Endothelial cell of umbilical vein (primary cell): ENCODE measurements around the gene RELCH. TPM values are rescaled to one million over a fixed set of nuclear protein-coding genes. Genes with fewer than 3 reads are reported as not detected.

Experiments used
- BruUV-seq: library from RNA; stranded (reverse); fragments of 400-500 nt; replicated peaks from 2 replicates; lab custom pipeline; 2021; lab: Mats Ljungman, UMichigan
- CTCF ChIA-PET: fragments of 300-600, 350-600 bp; sonication (Branson Sonifier 250); formaldehyde crosslinking; loops from one replicate; lab custom pipeline; 2021; ENCODE audit warnings: antibody characterized with exemption, inconsistent platforms; lab: Charles Lee
- POLR2A ChIA-PET: fragments of 300-600, 350-600 bp; sonication (Branson Sonifier 250); formaldehyde crosslinking; loops from one replicate; lab custom pipeline; 2021; ENCODE audit warnings: antibody characterized with exemption, inconsistent platforms; lab: Charles Lee
- DNase-seq: peaks from one replicate; pipeline ENCODE4 v3.0.0-alpha.2; 2011; ENCODE audit warnings: low read depth, low spot score
- FAIRE-seq: peaks from 2 replicates; lab custom pipeline; 2011; peaks lifted over from hg19 to GRCh38; lab: Jason Lieb, UNC
- H2AFZ ChIP-seq: 2 replicates; pipeline ENCODE4 v1.6.0; 2012; ENCODE audit warnings: low read depth, low read length, control low read depth, inconsistent platforms
- H3K27ac ChIP-seq: 2 replicates; pipeline ENCODE4 v1.5.1; 2011; ENCODE audit warnings: low read depth, mild to moderate bottlenecking, control low read depth, low read length, moderate library complexity; ENCODE audit not compliant: insufficient read depth
- H3K27me3 ChIP-seq, 2 experiments: 2 replicates each; pipeline versions ENCODE4 v1.6.0 to v1.6.1; 2011; ENCODE audit warnings: low read length in 2 of 2, mixed read lengths in 1 of 2; ENCODE audit not compliant: control insufficient read depth in 2 of 2, insufficient read depth in 2 of 2
- H3K36me3 ChIP-seq, 2 experiments: 2 replicates in 1 of 2; 3 replicates in 1 of 2; pipeline ENCODE4 v1.5.1; 2011; ENCODE audit warnings: low read length in 2 of 2, mild to moderate bottlenecking in 1 of 2, moderate library complexity in 1 of 2; ENCODE audit not compliant: control insufficient read depth in 2 of 2, insufficient read depth in 2 of 2; ENCODE audit errors: extremely low read depth in 1 of 2
- H3K4me1 ChIP-seq: 3 replicates; pipeline ENCODE4 v1.5.1; 2011; ENCODE audit warnings: mild to moderate bottlenecking, low read length; ENCODE audit not compliant: control insufficient read depth, insufficient read depth; ENCODE audit errors: extremely low read depth
- H3K4me2 ChIP-seq: 2 replicates; pipeline ENCODE4 v1.6.1; 2011; ENCODE audit warnings: low read length, control low read depth, mixed read lengths; ENCODE audit not compliant: insufficient read depth
- H3K4me3 ChIP-seq, 3 experiments: fragments of 200-600 bp in 1 of 3; sonication (generic), shearing (Covaris generic) in 1 of 3; replicated peaks in 1 of 3; 2 replicates each; pipeline ENCODE4 v1.5.1; 2011 to 2016; ENCODE audit warnings: control low read depth in 3 of 3, low read length in 3 of 3, mild to moderate bottlenecking in 2 of 3, inconsistent platforms in 1 of 3, low read depth in 1 of 3, moderate library complexity in 1 of 3; ENCODE audit not compliant: insufficient read depth in 1 of 3
- H3K79me2 ChIP-seq: 2 replicates; pipeline ENCODE4 v1.6.0; 2012; ENCODE audit warnings: low read length, inconsistent platforms; ENCODE audit not compliant: control insufficient read depth, insufficient read depth
- H3K9ac ChIP-seq: replicated peaks from 2 replicates; pipeline ENCODE3; 2011; ENCODE audit warnings: low read length, control low read depth; ENCODE audit not compliant: insufficient read depth; ENCODE audit errors: extremely low read depth
- H3K9me1 ChIP-seq: replicated peaks from 3 replicates; pipeline ENCODE4 v1.6.0; 2011; ENCODE audit warnings: mild to moderate bottlenecking, low read length; ENCODE audit not compliant: control insufficient read depth, insufficient read depth; ENCODE audit errors: extremely low read depth
- H3K9me3 ChIP-seq: replicated peaks from 2 replicates; pipeline ENCODE4 v1.5.1; 2012; ENCODE audit warnings: low read length, inconsistent platforms; ENCODE audit not compliant: control insufficient read depth, insufficient read depth
- H4K20me1 ChIP-seq: replicated peaks from 2 replicates; pipeline ENCODE3; 2011; ENCODE audit warnings: mild to moderate bottlenecking, low read length; ENCODE audit not compliant: control insufficient read depth, insufficient read depth; ENCODE audit errors: extremely low read depth
- CTCF ChIP-seq, 2 donors: IDR thresholded peaks; 1 replicate in 1 of 2; 2 replicates in 1 of 2; pipeline ENCODE4 v1.5.1; 2011; ENCODE audit warnings: low read length in 2 of 2, mild to moderate bottlenecking in 2 of 2, moderate library complexity in 2 of 2, control low read depth in 1 of 2, inconsistent platforms in 1 of 2, low read depth in 1 of 2; ENCODE audit not compliant: insufficient read depth in 1 of 2; ENCODE audit errors: extremely low read depth in 1 of 2
- EZH2 ChIP-seq: IDR thresholded peaks from 2 replicates; pipeline ENCODE4 v1.6.1; 2012; ENCODE audit warnings: borderline replicate concordance, low read depth, mild to moderate bottlenecking, moderate library complexity, low read length, inconsistent platforms; ENCODE audit not compliant: severe bottlenecking
- FOS ChIP-seq: IDR thresholded peaks from 2 replicates; pipeline ENCODE4 v1.6.1; 2011; ENCODE audit warnings: mild to moderate bottlenecking, low read length, moderate library complexity, borderline replicate concordance; ENCODE audit not compliant: insufficient read depth
- GATA2 ChIP-seq: IDR thresholded peaks from 2 replicates; pipeline ENCODE4 v1.7.0; 2011; ENCODE audit warnings: low read depth, mild to moderate bottlenecking, moderate library complexity, mixed read lengths, low read length; ENCODE audit not compliant: insufficient read length, insufficient read depth
- JUN ChIP-seq: IDR thresholded peaks from 2 replicates; pipeline ENCODE4 v1.6.1; 2011; ENCODE audit warnings: borderline replicate concordance, low read depth; ENCODE audit not compliant: insufficient read length, insufficient read depth
- MAX ChIP-seq: IDR thresholded peaks from 2 replicates; pipeline ENCODE4 v1.6.1; 2011; ENCODE audit not compliant: insufficient read depth, insufficient read length
- MYC ChIP-seq: IDR thresholded peaks from one replicate; pipeline ENCODE4 v1.6.1; 2011; ENCODE audit warnings: mild to moderate bottlenecking, low read depth, low read length
- POLR2A ChIP-seq: IDR thresholded peaks from 2 replicates; pipeline ENCODE4 v1.6.1; 2012; ENCODE audit warnings: low read depth, mild to moderate bottlenecking, control low read depth, low read length
- POLR2AphosphoS5 ChIP-seq: IDR thresholded peaks from 2 replicates; pipeline ENCODE4 v1.6.1; 2012; ENCODE audit warnings: low read depth, mild to moderate bottlenecking, control low read depth, low read length, moderate library complexity; ENCODE audit not compliant: insufficient read depth
- dilution Hi-C: fragments of 300-500 bp; cut with MboI; formaldehyde crosslinking; loops from one replicate; pipeline ENCODE4 v1.15.0; 2019; ENCODE audit warnings: low sequenced_read_pairs; ENCODE audit not compliant: extremely low pct_ligation_motif_present
- intact Hi-C: fragments of 100-400 bp; cut with micrococcal nuclease; formaldehyde crosslinking; loops from one replicate; pipeline ENCODE4 v1.10.0; 2022
- polyA plus RNA-seq, 4 experiments: library from polyadenylated mRNA; depleted of rRNA in 3 of 4; stranded (reverse) in 3 of 4; unstranded in 1 of 4; fragments of >200 nt; gene quantifications; 2 replicates each; pipeline versions ENCODE4 v1.2.1 to v1.2.3, GENCODE V29; 2011 to 2012; ENCODE audit warnings: missing spikeins in 1 of 4
- total RNA-seq: library from RNA; stranded (reverse); gene quantifications from 2 replicates; pipeline ENCODE4 v1.2.3, GENCODE V29; 2021

RELCH gene
- total and polyA plus RNA-seq, 2 donors (not counting 3 experiments of a cell fraction or from before 2014, with no cell fraction given) = 6.6 to 25.2 TPM

- Histone ChIP-seq H3K36me3 (no peaks in the 10 kb centered on the region), H4K20me1 (no peaks in the 10 kb centered on the region), H3K4me3 (no peak overlapping the region), H3K79me2 (no peaks in the 10 kb centered on the region), H3K27me3 (no peaks in the 10 kb centered on the region), H2AFZ (no peak overlapping the region), H3K4me1 (no peaks in the 10 kb centered on the region), H3K9me1 (no peaks in the 10 kb centered on the region), H3K27ac (no peak overlapping the region), H3K9me3 (no peaks in the 10 kb centered on the region), H3K4me2 (no peak overlapping the region), H3K9ac (no peak overlapping the region)
- no peak for FAIRE-seq
- ChIA-PET CTCF (interaction anchor here (1.5 kb wide), 2 partner anchors 105 to 251 kb away, joined by 3 to 4 read pairs; partner anchors contain the start of gene RNF152), POLR2A (no interaction called here)
- no peak for DNase-seq
- no peak for TF ChIP-seq MAX
- TF ChIP-seq JUN = no peak
- no peak for TF ChIP-seq POLR2AphosphoS5
- TF ChIP-seq POLR2A = no peak
- TF ChIP-seq EZH2 = no peak
- TF ChIP-seq MYC = no peak
- BruUV-seq = no TSS peak
- intact Hi-C loops = no loop called here
- dilution Hi-C loops = no loop called here
Measured at GRCh38 chr18:62144338-62144737, 42.7 kb upstream of the RELCH start.

- intact Hi-C loops (no loop called here), dilution Hi-C loops (no loop called here)
- FAIRE-seq (no peak), DNase-seq (no peak)
- Histone ChIP-seq H2AFZ (no peak overlapping the region), H3K4me2 (no peak overlapping the region), H3K27ac (no peak overlapping the region), H3K9me3 (no peaks in the 10 kb centered on the region), H3K27me3 (no peaks in the 10 kb centered on the region), H3K36me3 (no peaks in the 10 kb centered on the region), H3K4me1 (no peaks in the 10 kb centered on the region), H3K79me2 (no peaks in the 10 kb centered on the region), H3K9me1 (no peaks in the 10 kb centered on the region), H3K9ac (no peak overlapping the region), H3K4me3 (no peak overlapping the region), H4K20me1 (no peaks in the 10 kb centered on the region)
- no peak for TF ChIP-seq EZH2
- no peak for TF ChIP-seq CTCF (IDR thresholded peaks at IDR 0.05; ENCODE audit: extremely low read depth in 1 of 2, insufficient read depth in 1 of 2, low read depth in 1 of 2, low read length in 2 of 2)
- no peak for TF ChIP-seq GATA2
- no peak for TF ChIP-seq POLR2A
- no peak for TF ChIP-seq MAX
- no peak for TF ChIP-seq MYC
- no peak for TF ChIP-seq JUN
- TF ChIP-seq POLR2AphosphoS5 = no peak
- TF ChIP-seq FOS = no peak
- ChIA-PET POLR2A (no interaction called here), CTCF (no interaction called here)
- no TSS peak for BruUV-seq
Measured at GRCh38 chr18:62151068-62151771, 35.8 kb upstream of the RELCH start.
